ENCODE data around the gene NINJ2. TPM values are rescaled to one million over a fixed set of nuclear protein-coding genes. Genes with fewer than 3 reads are reported as not detected.

NINJ2 gene
- total and polyA plus RNA-seq, 10 of the 15 experiments (the other 5 are each of a cell fraction or from before 2014, with no cell fraction given): 8.9 to 51.6 (median 21.3) TPM

- ChIA-PET RAD21 (ENCODE audit: unreplicated experiment) (interaction anchor here (0.8 to 1.4 kb wide), 4 partner anchors 178 to 361 kb away, joined by 3 read pairs; no protein-coding TSS in a partner anchor), SMC1A (ENCODE audit: uncharacterized antibody, unreplicated experiment) (interaction anchor here (0.9 to 1.5 kb wide), 2 partner anchors 180 to 377 kb away, joined by 3 read pairs; partner anchors contain the start of gene WNK1), POLR2A (no interaction called here), CTCF (interaction anchor here (0.6 to 5.2 kb wide), 3 partner anchors 244 to 548 kb away, joined by 3 to 50 read pairs (median 6); partner anchors contain the start of gene RAD52)
- no peaks in the 10 kb centered on the region for H4K20me1 ChIP-seq (ENCODE audit: control insufficient read depth, insufficient read depth)
- no peaks in the 10 kb centered on the region for H3K27me3 ChIP-seq (replicated peaks in 1 of 2; ENCODE audit: control insufficient read depth in 2 of 2, insufficient read depth in 2 of 2, low read length in 1 of 2)
- BruUV-seq (replicated peaks): no TSS peak
- intact Hi-C loops (cut with micrococcal nuclease; ENCODE audit: unreplicated experiment): no loop called here
- FAIRE-seq (no peak), DNase-seq (ENCODE audit: low read depth, low spot score) (no peak), ATAC-seq (no peak)
- H3K4me1 ChIP-seq (ENCODE audit: control insufficient read depth, insufficient read depth, low read length): peaks cover 10% of the 10 kb centered on the region
- H3K27ac ChIP-seq (ENCODE audit: control insufficient read depth, insufficient read depth): no peak overlapping the region
- H3K4me3 ChIP-seq: no peak overlapping the region
- WGBS (ENCODE audit: insufficient coverage, insufficient replicate concordance, low lambda C conversion rate, missing lambda C conversion rate): 78% methylated on average over 19 of the region's 19 CpGs
- H3K4me2 ChIP-seq (ENCODE audit: control insufficient read depth, insufficient read depth): no peak overlapping the region
- H2AFZ ChIP-seq (ENCODE audit: control insufficient read depth, low read depth, low read length): no peak overlapping the region
- no peaks in the 10 kb centered on the region for H3K36me3 ChIP-seq (ENCODE audit: control insufficient read depth in 2 of 2, insufficient read depth in 2 of 2, low read length in 1 of 2)
- no peaks in the 10 kb centered on the region for H3K9me3 ChIP-seq (replicated peaks; ENCODE audit: control insufficient read depth, insufficient read depth, low read length)
- in situ Hi-C loops (cut with MboI): no loop called here
- TF ChIP-seq YY1 (IDR thresholded peaks at IDR 0.05; ENCODE audit: low read depth, low read length): no peak
- TF ChIP-seq PML (IDR thresholded peaks at IDR 0.05; ENCODE audit: low read length): no peak
- no peak for TF ChIP-seq BCLAF1 (IDR thresholded peaks at IDR 0.05)
- TF ChIP-seq, protein P1, sequence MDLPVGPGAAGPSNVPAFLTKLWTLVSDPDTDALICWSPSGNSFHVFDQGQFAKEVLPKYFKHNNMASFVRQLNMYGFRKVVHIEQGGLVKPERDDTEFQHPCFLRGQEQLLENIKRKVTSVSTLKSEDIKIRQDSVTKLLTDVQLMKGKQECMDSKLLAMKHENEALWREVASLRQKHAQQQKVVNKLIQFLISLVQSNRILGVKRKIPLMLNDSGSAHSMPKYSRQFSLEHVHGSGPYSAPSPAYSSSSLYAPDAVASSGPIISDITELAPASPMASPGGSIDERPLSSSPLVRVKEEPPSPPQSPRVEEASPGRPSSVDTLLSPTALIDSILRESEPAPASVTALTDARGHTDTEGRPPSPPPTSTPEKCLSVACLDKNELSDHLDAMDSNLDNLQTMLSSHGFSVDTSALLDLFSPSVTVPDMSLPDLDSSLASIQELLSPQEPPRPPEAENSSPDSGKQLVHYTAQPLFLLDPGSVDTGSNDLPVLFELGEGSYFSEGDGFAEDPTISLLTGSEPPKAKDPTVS (IDR thresholded peaks at IDR 0.05; ENCODE audit: low read depth, low read length): no peak
- TF ChIP-seq, protein P2, sequence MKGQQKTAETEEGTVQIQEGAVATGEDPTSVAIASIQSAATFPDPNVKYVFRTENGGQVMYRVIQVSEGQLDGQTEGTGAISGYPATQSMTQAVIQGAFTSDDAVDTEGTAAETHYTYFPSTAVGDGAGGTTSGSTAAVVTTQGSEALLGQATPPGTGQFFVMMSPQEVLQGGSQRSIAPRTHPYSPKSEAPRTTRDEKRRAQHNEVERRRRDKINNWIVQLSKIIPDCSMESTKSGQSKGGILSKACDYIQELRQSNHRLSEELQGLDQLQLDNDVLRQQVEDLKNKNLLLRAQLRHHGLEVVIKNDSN (IDR thresholded peaks at IDR 0.05; ENCODE audit: borderline replicate concordance, extremely low read length, insufficient read depth, low read depth, low read length): no peak
- TF ChIP-seq CBX5 (IDR thresholded peaks at IDR 0.05; ENCODE audit: low read depth): no peak
- no peak for TF ChIP-seq SUZ12 (IDR thresholded peaks at IDR 0.05; ENCODE audit: unreplicated experiment)
- no peak overlapping the region for H3K9ac ChIP-seq (ENCODE audit: control insufficient read depth, insufficient read depth, low read length)
- H3K79me2 ChIP-seq (ENCODE audit: control insufficient read depth, insufficient read depth, low read length): no peaks in the 10 kb centered on the region
These were observed 91.3 kb downstream of the NINJ2 start for GRCh38 chr12:571795-572531.

Data from GM12878 (cell line).